Epithelial cell of esophagus (primary cell): ENCODE measurements around the gene OR5T3.
"Not testable (repeated sequence)": the region's sequence is repeated elsewhere in the genome, so short reads cannot be mapped to it uniquely, and the experiment has no call there.

Experiments used
- DNase-seq: peaks from one replicate; pipeline ENCODE4 v3.0.0; 2010; ENCODE audit warnings: low read depth
- H3K4me3 ChIP-seq: 2 replicates; pipeline ENCODE4 v1.5.1; 2011; ENCODE audit warnings: mild to moderate bottlenecking, low read length, control low read depth
- TF ChIP-seq, protein P1 (sequence below): IDR thresholded peaks from 2 replicates; pipeline ENCODE4 v1.5.1; 2011; ENCODE audit warnings: low read depth, mild to moderate bottlenecking, low read length, control low read depth, inconsistent platforms; ENCODE audit not compliant: insufficient read depth; ENCODE audit errors: missing control alignments

The OR5T3 gene

DNA sequence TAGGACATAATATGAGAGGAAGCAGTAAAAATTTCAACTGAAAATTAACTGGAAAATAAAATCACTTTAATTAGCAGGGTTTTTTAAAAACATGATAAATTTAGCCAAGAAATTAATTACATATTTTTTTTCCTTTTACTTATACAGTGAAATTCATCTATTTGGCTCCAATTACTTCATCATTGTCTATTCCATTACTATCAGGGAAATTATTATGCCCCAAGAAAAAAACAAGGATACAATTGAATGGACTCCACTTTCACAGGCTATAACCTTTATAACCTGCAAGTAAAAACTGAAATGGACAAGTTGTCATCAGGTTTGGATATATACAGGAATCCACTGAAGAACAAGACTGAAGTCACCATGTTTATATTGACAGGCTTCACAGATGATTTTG is at the start of gene OR5T3:
OR5T3 (plus strand) TSS at position 301 of the 400 bp plus-strand sequence; CDS start at position 301, 0 bp downstream.
- TF ChIP-seq, protein P1, sequence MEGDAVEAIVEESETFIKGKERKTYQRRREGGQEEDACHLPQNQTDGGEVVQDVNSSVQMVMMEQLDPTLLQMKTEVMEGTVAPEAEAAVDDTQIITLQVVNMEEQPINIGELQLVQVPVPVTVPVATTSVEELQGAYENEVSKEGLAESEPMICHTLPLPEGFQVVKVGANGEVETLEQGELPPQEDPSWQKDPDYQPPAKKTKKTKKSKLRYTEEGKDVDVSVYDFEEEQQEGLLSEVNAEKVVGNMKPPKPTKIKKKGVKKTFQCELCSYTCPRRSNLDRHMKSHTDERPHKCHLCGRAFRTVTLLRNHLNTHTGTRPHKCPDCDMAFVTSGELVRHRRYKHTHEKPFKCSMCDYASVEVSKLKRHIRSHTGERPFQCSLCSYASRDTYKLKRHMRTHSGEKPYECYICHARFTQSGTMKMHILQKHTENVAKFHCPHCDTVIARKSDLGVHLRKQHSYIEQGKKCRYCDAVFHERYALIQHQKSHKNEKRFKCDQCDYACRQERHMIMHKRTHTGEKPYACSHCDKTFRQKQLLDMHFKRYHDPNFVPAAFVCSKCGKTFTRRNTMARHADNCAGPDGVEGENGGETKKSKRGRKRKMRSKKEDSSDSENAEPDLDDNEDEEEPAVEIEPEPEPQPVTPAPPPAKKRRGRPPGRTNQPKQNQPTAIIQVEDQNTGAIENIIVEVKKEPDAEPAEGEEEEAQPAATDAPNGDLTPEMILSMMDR: no peak
- DNase-seq: no peak
- no peak within 1 kb of the TSS for H3K4me3 ChIP-seq

DNA sequence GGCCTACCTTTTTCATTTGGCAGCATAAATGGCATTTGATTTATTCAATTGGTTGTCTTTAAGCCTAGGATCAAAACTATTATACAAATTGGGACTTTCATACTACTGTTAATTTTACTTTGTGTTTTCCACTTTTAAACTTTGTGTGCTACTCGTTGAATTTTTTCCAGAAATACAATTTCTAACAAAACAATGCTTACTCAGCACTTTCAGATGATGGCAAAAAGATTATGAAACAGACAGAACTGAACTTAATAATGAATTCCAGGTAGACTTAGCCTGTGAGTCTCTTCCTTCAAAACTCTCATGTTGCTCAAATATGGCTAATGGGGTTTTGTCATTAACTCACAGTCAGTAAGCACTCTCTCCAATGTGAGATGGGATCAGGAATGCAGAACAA is 44.3 kb upstream of the OR5T3 start:
- no peak overlapping the region for H3K4me3 ChIP-seq
- no peak for DNase-seq
- TF ChIP-seq, protein P1: no peak

DNA sequence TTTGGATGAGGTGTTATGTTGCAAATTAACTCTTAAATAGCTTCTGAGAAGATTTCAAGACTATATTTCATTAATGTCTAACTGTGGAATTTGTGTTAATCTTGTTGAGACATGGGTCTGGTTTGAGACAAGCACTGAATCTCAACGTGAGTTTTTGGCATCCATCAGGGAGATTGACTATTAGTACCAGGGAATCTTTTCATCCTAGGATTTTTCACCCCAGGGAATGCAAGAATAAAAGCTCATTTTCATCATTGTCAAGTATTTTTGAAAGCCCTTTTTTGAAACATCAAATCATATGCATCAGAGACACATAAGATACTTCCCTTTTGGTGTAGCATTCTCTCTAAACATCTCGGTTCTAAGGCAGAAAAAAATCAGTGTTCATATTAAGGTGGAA is 37.5 kb upstream of the OR5T3 start:
- no peak for DNase-seq
- H3K4me3 ChIP-seq: no peak overlapping the region
- TF ChIP-seq, protein P1: no peak

DNA sequence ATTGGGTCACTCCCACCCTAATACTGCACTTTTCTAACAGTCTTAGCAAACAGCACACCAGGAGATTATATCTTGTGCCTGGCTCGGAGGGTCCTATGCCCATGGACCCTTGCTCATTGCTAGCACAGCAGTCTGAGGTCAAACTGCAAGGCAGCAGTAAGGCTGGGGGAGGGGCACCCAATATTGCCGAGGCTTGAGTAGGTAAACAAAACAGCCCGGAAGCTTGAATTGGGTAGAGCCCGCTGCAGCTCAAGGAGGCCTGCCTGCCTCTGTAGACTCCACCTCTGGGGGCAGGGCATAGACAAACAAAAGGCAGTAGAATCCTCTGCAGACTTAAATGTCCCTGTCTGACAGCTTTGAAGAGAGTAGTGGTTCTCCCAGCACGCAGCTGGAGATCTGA is 32.3 kb upstream of the OR5T3 start:
- H3K4me3 ChIP-seq, DNase-seq: not testable (repeated sequence)

DNA sequence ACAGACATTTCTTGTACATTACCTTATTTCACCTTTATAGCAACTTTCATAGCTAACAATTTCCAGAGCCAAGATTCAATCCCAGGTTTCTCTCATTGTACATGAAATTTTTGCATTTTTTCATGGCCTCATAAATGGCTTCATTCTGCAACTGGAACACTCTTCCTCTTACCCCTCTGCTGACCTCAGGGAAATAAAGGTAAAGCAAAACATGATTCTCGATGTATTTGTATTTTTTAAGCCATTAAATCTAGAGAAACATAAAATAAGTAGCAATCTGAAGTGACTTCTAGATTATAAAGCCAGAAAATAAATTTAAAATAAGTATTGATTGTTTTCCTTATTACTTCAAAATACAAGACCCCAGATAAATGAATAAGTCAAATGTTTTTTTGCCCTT is 17.9 kb upstream of the OR5T3 start, which contains the start of gene OR5T2:
OR5T2 (minus strand) TSS at position 101 of the 400 bp plus-strand sequence. CDS start 1,193 bp downstream, outside the sequence.
- TF ChIP-seq, protein P1: no peak
- no peak within 1 kb of the TSS for H3K4me3 ChIP-seq
- no peak for DNase-seq

DNA sequence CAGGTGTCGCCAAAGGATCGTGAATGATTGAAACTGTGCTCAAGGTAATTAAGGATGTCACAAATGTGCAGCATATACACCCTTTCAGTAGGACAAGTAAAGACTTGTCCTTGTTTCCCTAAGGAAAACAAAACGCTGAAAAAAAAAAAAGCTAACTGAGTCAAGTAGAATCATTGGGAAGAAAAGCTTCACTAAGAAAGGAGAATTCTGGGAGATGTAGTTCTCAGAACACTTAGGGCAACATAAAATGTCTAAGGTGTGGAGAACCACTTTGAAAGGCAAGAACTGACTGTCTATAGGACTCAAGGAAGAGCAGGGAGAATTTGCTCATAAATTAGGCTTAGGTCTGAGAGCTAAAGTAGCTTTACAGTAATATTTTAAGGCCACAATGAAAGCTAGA is 19.0 kb downstream of the OR5T3 start:
- no peak overlapping the region for H3K4me3 ChIP-seq
- peak; percentile 15 for DNase-seq
- TF ChIP-seq, protein P1: no peak

DNA sequence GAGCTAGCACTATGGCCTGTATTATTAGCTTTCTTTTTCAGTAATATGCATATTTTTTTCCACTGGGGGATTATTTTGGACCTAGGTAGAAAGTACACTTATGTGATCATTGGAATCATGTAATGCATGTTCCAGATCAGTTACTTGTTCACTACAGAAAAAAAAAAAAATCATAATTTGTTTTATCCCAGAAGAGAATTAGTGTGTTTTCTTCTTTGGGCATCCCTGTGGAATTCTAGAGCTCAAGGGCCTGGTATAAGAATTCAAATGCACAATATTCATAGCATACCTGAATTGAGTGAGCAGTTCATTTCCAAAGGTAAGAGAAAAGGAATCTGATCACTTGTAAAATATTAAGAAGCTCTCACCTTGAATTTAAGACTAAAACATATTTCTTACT is 21.8 kb downstream of the OR5T3 start, which contains the start of gene OR5T1:
OR5T1 (plus strand) TSS at position 301 of the 400 bp plus-strand sequence. CDS start 1,485 bp downstream, outside the sequence.
- no peak within 1 kb of the TSS for H3K4me3 ChIP-seq
- TF ChIP-seq, protein P1: no peak
- DNase-seq: no peak
